Stomach (tissue), 4 donors: Measurements from ENCODE around the gene OR6C4.

Experiments used
- CTCF ChIP-seq, 7 experiments: fragments of 450-650 bp in 4 of 7; fragments of 200-600 bp in 3 of 7; sonication (generic) in 3 of 7; IDR thresholded peaks; one replicate each; pipeline ENCODE4 v1.5.1; 2016 to 2019; ENCODE audit warnings: antibody characterized with exemption in 7 of 7, control low read depth in 2 of 7, mild to moderate bottlenecking in 1 of 7
- EP300 ChIP-seq: sonication (generic); formaldehyde crosslinking; IDR thresholded peaks from one replicate; pipeline ENCODE4 v1.6.1; 2017; ENCODE audit warnings: antibody characterized with exemption
- POLR2A ChIP-seq, 4 donors: fragments of 450-650 bp; IDR thresholded peaks; one replicate each; pipeline ENCODE4 v1.6.1; 2016; ENCODE audit warnings: antibody characterized with exemption in 4 of 4, control low read depth in 2 of 4, mild to moderate bottlenecking in 1 of 4, moderate library complexity in 1 of 4

GRCh38 chr12:55554296-55554695 is 4.9 kb downstream of the OR6C4 start:
- TF ChIP-seq CTCF (IDR thresholded peaks at IDR 0.05) (no peak), POLR2A (IDR thresholded peaks at IDR 0.05) (no peak), EP300 (no peak)
